Hepatocyte (in vitro differentiated cells): ENCODE data around the gene IL22RA1.

ENCODE experiments used
- EZH2phosphoT487 ChIP-seq: fragments of 200-600 bp; sonication (generic); IDR thresholded peaks from one replicate; pipeline ENCODE4 v1.6.1; 2018; ENCODE audit warnings: antibody characterized with exemption, mild to moderate bottlenecking, low read depth, moderate library complexity; ENCODE audit not compliant: unreplicated experiment, severe bottlenecking
- TF ChIP-seq, protein P1 (sequence below): fragments of 200-600 bp; sonication (generic); IDR thresholded peaks from 2 replicates; pipeline ENCODE4 v1.5.1; 2016; ENCODE audit warnings: antibody characterized with exemption, mild to moderate bottlenecking; ENCODE audit not compliant: poor library complexity

DNA sequence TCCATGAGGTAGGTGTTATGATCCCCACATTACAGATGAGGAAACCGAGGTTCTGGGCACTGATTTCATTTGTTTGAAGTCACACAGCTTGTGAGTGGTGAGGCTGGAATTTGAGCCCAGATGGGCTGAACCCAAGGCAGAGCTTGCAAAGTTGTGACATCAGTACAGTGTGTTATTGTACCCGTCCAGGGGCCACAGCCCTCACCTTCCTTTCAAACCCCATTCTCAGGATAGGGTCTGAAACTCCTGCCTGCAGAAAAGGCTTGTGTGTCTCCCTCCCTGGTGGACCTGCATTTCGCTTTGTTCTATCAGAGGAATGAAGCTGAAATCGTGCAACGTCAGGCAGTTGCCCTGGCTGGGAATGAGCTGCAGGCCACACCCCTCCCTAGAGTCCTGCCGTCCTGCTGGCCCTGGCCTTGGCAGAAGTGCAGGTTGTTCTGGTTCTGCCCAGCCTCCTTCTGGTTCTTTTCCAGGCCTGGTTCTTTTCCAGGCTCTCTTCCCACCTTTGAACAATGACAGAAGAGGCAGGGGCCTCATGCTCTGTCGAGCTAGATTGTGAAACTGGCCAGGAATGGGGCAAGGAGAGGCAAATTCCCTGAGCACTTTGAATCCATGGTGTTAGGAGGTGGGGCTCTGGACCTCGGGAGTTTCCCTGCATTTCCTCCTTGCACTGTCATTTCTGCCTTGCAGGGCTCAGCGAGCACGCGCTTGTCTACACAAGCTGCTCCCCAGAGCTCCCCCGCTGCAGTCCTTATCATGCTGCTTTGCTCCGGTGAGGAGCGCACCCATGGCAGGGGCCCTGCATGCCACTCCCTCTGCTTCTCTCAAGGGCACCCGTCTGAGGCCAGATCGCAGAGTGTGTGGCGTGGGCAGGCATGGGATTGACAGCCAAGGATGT lies 22.8 kb downstream of the IL22RA1 start:
- TF ChIP-seq, protein P1, sequence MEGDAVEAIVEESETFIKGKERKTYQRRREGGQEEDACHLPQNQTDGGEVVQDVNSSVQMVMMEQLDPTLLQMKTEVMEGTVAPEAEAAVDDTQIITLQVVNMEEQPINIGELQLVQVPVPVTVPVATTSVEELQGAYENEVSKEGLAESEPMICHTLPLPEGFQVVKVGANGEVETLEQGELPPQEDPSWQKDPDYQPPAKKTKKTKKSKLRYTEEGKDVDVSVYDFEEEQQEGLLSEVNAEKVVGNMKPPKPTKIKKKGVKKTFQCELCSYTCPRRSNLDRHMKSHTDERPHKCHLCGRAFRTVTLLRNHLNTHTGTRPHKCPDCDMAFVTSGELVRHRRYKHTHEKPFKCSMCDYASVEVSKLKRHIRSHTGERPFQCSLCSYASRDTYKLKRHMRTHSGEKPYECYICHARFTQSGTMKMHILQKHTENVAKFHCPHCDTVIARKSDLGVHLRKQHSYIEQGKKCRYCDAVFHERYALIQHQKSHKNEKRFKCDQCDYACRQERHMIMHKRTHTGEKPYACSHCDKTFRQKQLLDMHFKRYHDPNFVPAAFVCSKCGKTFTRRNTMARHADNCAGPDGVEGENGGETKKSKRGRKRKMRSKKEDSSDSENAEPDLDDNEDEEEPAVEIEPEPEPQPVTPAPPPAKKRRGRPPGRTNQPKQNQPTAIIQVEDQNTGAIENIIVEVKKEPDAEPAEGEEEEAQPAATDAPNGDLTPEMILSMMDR: no peak
- TF ChIP-seq EZH2phosphoT487: no peak
